Testis (tissue), 3 donors: ENCODE measurements around the gene KDM4C. TPM values are rescaled to one million over a fixed set of nuclear protein-coding genes. Genes with fewer than 3 reads are reported as not detected.

Experiments used
- DNase-seq: peaks from one replicate; pipeline ENCODE4 v3.0.0-alpha.2; 2019
- H3K27ac ChIP-seq, 2 donors: fragments of 200-600 bp; sonication (generic); one replicate each; pipeline ENCODE4 v1.5.1; 2019
- H3K27me3 ChIP-seq: fragments of 200-600 bp; sonication (generic); one replicate; pipeline ENCODE4 v1.5.1; 2019
- H3K36me3 ChIP-seq: fragments of 200-600 bp; sonication (generic); one replicate; pipeline ENCODE4 v1.5.1; 2017; ENCODE audit warnings: low read depth; ENCODE audit errors: missing control alignments
- H3K4me1 ChIP-seq: fragments of 200-600 bp; sonication (generic); one replicate; pipeline ENCODE4 v1.5.1; 2019
- H3K4me3 ChIP-seq, 2 donors: fragments of 200-600 bp; sonication (generic); one replicate each; pipeline ENCODE4 v1.5.1; 2017 to 2019
- H3K9me3 ChIP-seq: fragments of 200-600 bp; sonication (generic); one replicate; pipeline ENCODE4 v1.5.1; 2017
- CTCF ChIP-seq, 3 experiments: fragments of 450-650 bp in 2 of 3; fragments of 200-600 bp in 1 of 3; sonication (generic) in 1 of 3; IDR thresholded peaks; one replicate each; pipeline ENCODE4 v1.5.1; 2016 to 2019; ENCODE audit warnings: antibody characterized with exemption in 3 of 3, mild to moderate bottlenecking in 2 of 3, moderate library complexity in 1 of 3
- POLR2A ChIP-seq: fragments of 450-650 bp; IDR thresholded peaks from one replicate; pipeline ENCODE4 v1.6.1; 2017; ENCODE audit warnings: antibody characterized with exemption, mild to moderate bottlenecking, moderate library complexity
- WGBS, 2 donors: methylation state at CpG; one replicate each; pipeline ENCODE4 v1.1.5; 2018; 5-methylcytosine and 5-hydroxymethylcytosine counted together
- intact Hi-C: fragments of 100-400 bp; cut with DNase I; formaldehyde crosslinking; loops from one replicate; pipeline ENCODE4 v1.15.1; 2023; ENCODE audit warnings: low total_unique reads
- polyA plus RNA-seq: library from polyadenylated mRNA; stranded (reverse); fragments of 350-450 nt; fragmentation: Illumina TruSeq; extraction: RNeasy Lipid Tissue Mini Kit (QIAGEN cat#74804); gene quantifications from one replicate; pipeline ENCODE4 v1.2.3, GENCODE V29; 2014; ENCODE audit warnings: low read depth, low replicate concordance; ENCODE audit not compliant: insufficient read depth
- total RNA-seq, 2 donors: library from RNA; depleted of rRNA; stranded (reverse); fragments of >200 nt; gene quantifications; one replicate each; pipeline ENCODE4 v1.2.3, GENCODE V29; 2016

KDM4C gene
- total and polyA plus RNA-seq, 3 donors from 2014 or later, result 16.7 to 58.8 (median 48.8) TPM

GRCh38 chr9:6833518-6834192 is 75.9 kb downstream of the KDM4C start:
- H3K4me1 ChIP-seq, result no peaks in the 10 kb centered on the region
- 86 to 87% methylated on average over 12 of the region's 12 CpGs for WGBS, 2 donors
- no peak for DNase-seq
- H3K36me3 ChIP-seq, result no peaks in the 10 kb centered on the region
- intact Hi-C loops, result no loop called here
- H3K27ac ChIP-seq, result no peak overlapping the region
- TF ChIP-seq POLR2A (no peak), CTCF (IDR thresholded peaks at IDR 0.05) (no peak)
- no peak overlapping the region for H3K4me3 ChIP-seq
- no peaks in the 10 kb centered on the region for H3K27me3 ChIP-seq
- H3K9me3 ChIP-seq, result no peaks in the 10 kb centered on the region

GRCh38 chr9:6834306-6834705 is 76.5 kb downstream of the KDM4C start:
- DNase-seq, result no peak
- TF ChIP-seq POLR2A (no peak), CTCF (IDR thresholded peaks at IDR 0.05) (no peak)
- H3K4me1 ChIP-seq, result no peaks in the 10 kb centered on the region
- H3K27ac ChIP-seq, result no peak overlapping the region
- whole genome bisulfite sequencing, 2 donors, result 97 to 98% methylated on average over 20 of the region's 20 CpGs
- H3K36me3 ChIP-seq, result no peaks in the 10 kb centered on the region
- no peak overlapping the region for H3K4me3 ChIP-seq
- no peaks in the 10 kb centered on the region for H3K27me3 ChIP-seq
- H3K9me3 ChIP-seq, result no peaks in the 10 kb centered on the region
- intact Hi-C loops, result no loop called here

DNA sequence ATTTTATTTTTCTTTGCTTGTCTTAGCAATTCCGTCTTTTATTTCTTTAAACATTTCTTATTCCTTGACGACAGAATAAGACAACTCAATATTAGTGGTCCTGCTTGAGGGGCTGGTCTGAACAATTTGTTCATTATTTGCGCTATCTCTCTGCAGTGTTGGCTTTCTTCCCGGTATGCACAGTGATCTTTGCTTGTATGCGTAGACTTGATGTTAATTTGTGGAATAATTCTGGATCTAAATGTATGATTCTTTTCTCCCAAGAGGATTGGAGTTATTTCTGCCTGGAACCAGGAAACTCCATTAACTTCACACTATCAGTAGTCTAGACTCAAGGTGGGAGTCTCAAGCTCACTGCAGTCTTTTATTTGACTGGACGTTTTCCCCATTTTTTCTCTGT is 80.4 kb downstream of the KDM4C start:
- DNase-seq, result no peak
- WGBS, 2 donors, result 27 to 35% methylated on average over 6 of the region's 6 CpGs

GRCh38 chr9:6842584-6842947 is 84.8 kb downstream of the KDM4C start:
- intact Hi-C loops, result no loop called here
- Histone ChIP-seq H3K4me1 (no peaks in the 10 kb centered on the region), H3K27ac (no peak overlapping the region), H3K4me3 (no peak overlapping the region), H3K9me3 (no peaks in the 10 kb centered on the region), H3K36me3 (no peaks in the 10 kb centered on the region), H3K27me3 (no peaks in the 10 kb centered on the region)
- WGBS, 2 donors, result 83 to 87% methylated on average over 3 of the region's 3 CpGs
- no peak for TF ChIP-seq POLR2A
- no peak for TF ChIP-seq CTCF (IDR thresholded peaks at IDR 0.05)
- no peak for DNase-seq

More for the DNA sequence above, 80.4 kb downstream of the KDM4C start:
- intact Hi-C loops, result no loop called here
- H3K27ac ChIP-seq, result no peak overlapping the region
- no peaks in the 10 kb centered on the region for H3K36me3 ChIP-seq
- no peaks in the 10 kb centered on the region for H3K9me3 ChIP-seq
- no peaks in the 10 kb centered on the region for H3K27me3 ChIP-seq
- no peaks in the 10 kb centered on the region for H3K4me1 ChIP-seq
- TF ChIP-seq POLR2A (no peak), CTCF (IDR thresholded peaks at IDR 0.05) (no peak)
- no peak overlapping the region for H3K4me3 ChIP-seq

- DNase-seq, result no peak
- whole genome bisulfite sequencing, 2 donors, result 94 to 95% methylated on average over 4 of the region's 4 CpGs
- intact Hi-C loops, result no loop called here
These were observed 86.0 kb downstream of the KDM4C start for GRCh38 chr9:6843742-6844141.

More at GRCh38 chr9:6843742-6844141, 86.0 kb downstream of the KDM4C start:
- no peak overlapping the region for H3K4me3 ChIP-seq
- no peaks in the 10 kb centered on the region for H3K27me3 ChIP-seq
- H3K27ac ChIP-seq, result no peak overlapping the region
- no peaks in the 10 kb centered on the region for H3K4me1 ChIP-seq
- TF ChIP-seq POLR2A (no peak), CTCF (IDR thresholded peaks at IDR 0.05) (no peak)
- no peaks in the 10 kb centered on the region for H3K36me3 ChIP-seq
- H3K9me3 ChIP-seq, result no peaks in the 10 kb centered on the region
